ACHN (cell line): ENCODE measurements around the gene UBE3A.
"Not testable (repeated sequence)": the region's sequence is repeated elsewhere in the genome, so short reads cannot be mapped to it uniquely, and the experiment has no call there.

Source experiments
- DNase-seq: peaks from one replicate; pipeline ENCODE4 v3.0.0-alpha.2; 2015
- in situ Hi-C: cut with HindIII; loops from 2 replicates; pipeline ENCODE4 v1.10.0; 2017; ENCODE audit warnings: low sequenced_read_pairs, low pct_ligation_motif_present, low pct_unique_long_range_greater_than_20kb

UBE3A gene

GRCh38 chr15:25438601-25439368 is at the start of gene UBE3A:
UBE3A (minus strand) TSS chr15:25439024; CDS start chr15:25409107, 29,917 bp downstream.
- in situ Hi-C loops, result no loop called here

GRCh38 chr15:25487226-25487884 is 48.5 kb upstream of the UBE3A start:
- DNase-seq, result no peak
- in situ Hi-C loops, result no loop called here

More at GRCh38 chr15:25438601-25439368, at the start of gene UBE3A:
- peak; percentile 89 for DNase-seq

GRCh38 chr15:25486051-25486450 is 47.2 kb upstream of the UBE3A start:
- no peak for DNase-seq
- in situ Hi-C loops, result no loop called here

- no peak for DNase-seq
- in situ Hi-C loops, result no loop called here
Observed at GRCh38 chr15:25481208-25481859, 42.5 kb upstream of the UBE3A start.

- DNase-seq, result no peak
- in situ Hi-C loops, result no loop called here
Observed at GRCh38 chr15:25478313-25478712, 39.5 kb upstream of the UBE3A start.

- DNase-seq, result no peak
- in situ Hi-C loops, result no loop called here
Observed at GRCh38 chr15:25477816-25478215, 39.0 kb upstream of the UBE3A start.

- DNase-seq, result no peak
- in situ Hi-C loops, result no loop called here
Observed at GRCh38 chr15:25474251-25474650, 35.4 kb upstream of the UBE3A start.

GRCh38 chr15:25470230-25470629 is 31.4 kb upstream of the UBE3A start:
- in situ Hi-C loops, result no loop called here
- no peak for DNase-seq

GRCh38 chr15:25469377-25469776 is 30.6 kb upstream of the UBE3A start:
- in situ Hi-C loops, result no loop called here
- DNase-seq, result peak; percentile 4

- in situ Hi-C loops, result no loop called here
- no peak for DNase-seq
Observed at GRCh38 chr15:25468611-25469010, 29.8 kb upstream of the UBE3A start.

GRCh38 chr15:25465835-25466234 is 27.0 kb upstream of the UBE3A start:
- DNase-seq, result no peak
- in situ Hi-C loops, result no loop called here

GRCh38 chr15:25464784-25465183 is 26.0 kb upstream of the UBE3A start:
- no peak for DNase-seq
- in situ Hi-C loops, result no loop called here

GRCh38 chr15:25464383-25464782 is 25.6 kb upstream of the UBE3A start:
- in situ Hi-C loops, result no loop called here
- DNase-seq, result no peak

GRCh38 chr15:25456196-25456595 is 17.4 kb upstream of the UBE3A start:
- in situ Hi-C loops, result no loop called here
- no peak for DNase-seq

GRCh38 chr15:25455226-25455625 is 16.4 kb upstream of the UBE3A start:
- no peak for DNase-seq
- in situ Hi-C loops, result no loop called here

GRCh38 chr15:25454771-25455170 is 15.9 kb upstream of the UBE3A start:
- no peak for DNase-seq
- in situ Hi-C loops, result no loop called here

- in situ Hi-C loops, DNase-seq: not testable (repeated sequence)
Observed at GRCh38 chr15:25453246-25453645, 14.4 kb upstream of the UBE3A start.

- DNase-seq, result no peak
- in situ Hi-C loops, result no loop called here
Observed at GRCh38 chr15:25451501-25451900, 12.7 kb upstream of the UBE3A start.

GRCh38 chr15:25450163-25450562 is 11.3 kb upstream of the UBE3A start:
- in situ Hi-C loops, result no loop called here
- no peak for DNase-seq

- in situ Hi-C loops, result no loop called here
- no peak for DNase-seq
Observed at GRCh38 chr15:25446076-25446475, 7.3 kb upstream of the UBE3A start.
